GM23248 (cell line): ENCODE results near the gene VSIG8. TPM values are rescaled to one million over a fixed set of nuclear protein-coding genes. Genes with fewer than 3 reads are reported as not detected.

Experiments
- DNase-seq: peaks from one replicate; pipeline ENCODE4 v3.0.0-alpha.2; 2015
- H2AFZ ChIP-seq: fragments of 200-600 bp; sonication (generic); 2 replicates; pipeline ENCODE4 v1.6.1; 2016; ENCODE audit warnings: antibody characterized with exemption
- H3F3A ChIP-seq: fragments of 200-600 bp; sonication (generic); 2 replicates; pipeline ENCODE4 v1.6.1; 2016; ENCODE audit warnings: mild to moderate bottlenecking, antibody characterized with exemption, mixed run types; ENCODE audit not compliant: insufficient read depth
- H3K27ac ChIP-seq: fragments of 200-600 bp; sonication (generic); 2 replicates; pipeline ENCODE4 v1.5.1; 2016; ENCODE audit warnings: mild to moderate bottlenecking
- H3K27me3 ChIP-seq: fragments of 200-600 bp; sonication (generic); replicated peaks from 2 replicates; pipeline ENCODE4 v1.6.1; 2016; ENCODE audit warnings: mild to moderate bottlenecking; ENCODE audit not compliant: insufficient read depth
- H3K36me3 ChIP-seq: fragments of 200-600 bp; sonication (generic); 2 replicates; pipeline ENCODE4 v1.6.1; 2016; ENCODE audit warnings: low read depth, mild to moderate bottlenecking
- H3K4me1 ChIP-seq: fragments of 200-600 bp; sonication (generic); 2 replicates; pipeline ENCODE4 v1.6.1; 2016; ENCODE audit warnings: mild to moderate bottlenecking; ENCODE audit not compliant: insufficient read depth
- H3K4me2 ChIP-seq: fragments of 200-600 bp; sonication (generic); one replicate; pipeline ENCODE4 v1.6.1; 2016; ENCODE audit warnings: mild to moderate bottlenecking; ENCODE audit not compliant: unreplicated experiment
- H3K4me3 ChIP-seq: fragments of 200-600 bp; sonication (generic); 2 replicates; pipeline ENCODE4 v1.5.1; 2016; ENCODE audit warnings: mild to moderate bottlenecking
- H3K79me2 ChIP-seq: fragments of 200-600 bp; sonication (generic); 2 replicates; pipeline ENCODE4 v1.6.1; 2016; ENCODE audit warnings: mild to moderate bottlenecking; ENCODE audit not compliant: insufficient read depth
- H3K9ac ChIP-seq: fragments of 200-600 bp; sonication (generic); 2 replicates; pipeline ENCODE4 v1.6.1; 2016; ENCODE audit warnings: mild to moderate bottlenecking
- H3K9me2 ChIP-seq: fragments of 200-600 bp; sonication (generic); 2 replicates; pipeline ENCODE4 v1.6.1; 2016; ENCODE audit warnings: mixed run types, mild to moderate bottlenecking, moderate library complexity; ENCODE audit not compliant: insufficient read depth
- H3K9me3 ChIP-seq: fragments of 200-600 bp; sonication (generic); one replicate; pipeline ENCODE4 v1.6.1; 2017; ENCODE audit warnings: low read depth
- H4K20me1 ChIP-seq: fragments of 200-600 bp; sonication (generic); 2 replicates; pipeline ENCODE4 v1.6.0; 2016; ENCODE audit not compliant: insufficient read depth
- EZH2 ChIP-seq: fragments of 200-600 bp; sonication (generic); IDR thresholded peaks from 2 replicates; pipeline ENCODE4 v1.6.1; 2018; ENCODE audit warnings: antibody characterized with exemption, mild to moderate bottlenecking; ENCODE audit not compliant: insufficient read depth, poor library complexity, severe bottlenecking
- EZH2phosphoT487 ChIP-seq: fragments of 200-600 bp; sonication (generic); IDR thresholded peaks from 2 replicates; pipeline ENCODE4 v1.6.1; 2018; ENCODE audit warnings: antibody characterized with exemption, moderate library complexity, mild to moderate bottlenecking, low read depth; ENCODE audit not compliant: insufficient read depth
- WGBS, 2 experiments: methylation state at CpG; one replicate each; pipeline ENCODE4 v1.1.6; 2015 to 2017; ENCODE audit warnings: low lambda C conversion rate in 2 of 2, low coverage in 1 of 2; ENCODE audit errors: missing lambda C conversion rate in 2 of 2; 5-methylcytosine and 5-hydroxymethylcytosine counted together
- in situ Hi-C: fragments of 300-500 bp; cut with MboI; formaldehyde crosslinking; loops from 2 replicates; pipeline ENCODE4 v1.15.0; 2020
- polyA plus RNA-seq: library from polyadenylated mRNA; unstranded; fragments of >200 nt; fragmentation: Nextera tagmentation; extraction: Ambion mirVana; gene quantifications from 2 replicates; pipeline ENCODE4 v1.2.1, GENCODE V29; 2016
- total RNA-seq: library from RNA; depleted of rRNA; stranded (reverse); fragments of >200 nt; shearing (Covaris generic); gene quantifications from 2 replicates; pipeline ENCODE4 v1.2.3, GENCODE V29; 2014

The VSIG8 gene
- total and polyA plus RNA-seq, 2 experiments from 2014 or later, result not detected

GRCh38 chr1:159870704-159871103 is 8.2 kb upstream of the VSIG8 start:
- no peaks in the 10 kb centered on the region for H3K9me3 ChIP-seq
- no peak overlapping the region for H3K4me3 ChIP-seq
- WGBS, 2 experiments, result 86 to 90% methylated on average over 5 of the region's 5 CpGs
- H3K36me3 ChIP-seq, result no peaks in the 10 kb centered on the region
- DNase-seq, result no peak
- TF ChIP-seq EZH2phosphoT487 (no peak), EZH2 (no peak)
- peaks cover 13% of the 10 kb centered on the region for H3K4me1 ChIP-seq
- no peak overlapping the region for H3K27ac ChIP-seq
- H2AFZ ChIP-seq, result no peak overlapping the region
- no peaks in the 10 kb centered on the region for H3K79me2 ChIP-seq
- no peaks in the 10 kb centered on the region for H4K20me1 ChIP-seq
- H3F3A ChIP-seq, result peaks cover 17% of the 10 kb centered on the region
- H3K9ac ChIP-seq, result no peak overlapping the region
- in situ Hi-C loops, result no loop called here
- H3K27me3 ChIP-seq, result no peaks in the 10 kb centered on the region
- H3K4me2 ChIP-seq, result no peak overlapping the region
- no peaks in the 10 kb centered on the region for H3K9me2 ChIP-seq

- H3K27me3 ChIP-seq, result no peaks in the 10 kb centered on the region
- WGBS, 2 experiments, result 53 to 59% methylated on average over 1 of the region's 1 CpG
- H3K27ac ChIP-seq, result no peak overlapping the region
- no peaks in the 10 kb centered on the region for H4K20me1 ChIP-seq
- H3K9me3 ChIP-seq, result no peaks in the 10 kb centered on the region
- no peaks in the 10 kb centered on the region for H3K79me2 ChIP-seq
- peaks cover 17% of the 10 kb centered on the region for H3F3A ChIP-seq
- peaks cover 13% of the 10 kb centered on the region for H3K4me1 ChIP-seq
- H3K9me2 ChIP-seq, result no peaks in the 10 kb centered on the region
- no peak overlapping the region for H3K4me3 ChIP-seq
- in situ Hi-C loops, result no loop called here
- no peaks in the 10 kb centered on the region for H3K36me3 ChIP-seq
- no peak overlapping the region for H3K9ac ChIP-seq
- no peak overlapping the region for H2AFZ ChIP-seq
- DNase-seq, result peak; percentile 33
- TF ChIP-seq EZH2phosphoT487 (no peak), EZH2 (no peak)
- no peak overlapping the region for H3K4me2 ChIP-seq
Measured at GRCh38 chr1:159869607-159870006, 7.2 kb upstream of the VSIG8 start.

GRCh38 chr1:159869173-159869572 is 6.7 kb upstream of the VSIG8 start:
- peaks cover 17% of the 10 kb centered on the region for H3F3A ChIP-seq
- H3K27me3 ChIP-seq, result no peaks in the 10 kb centered on the region
- H3K9me2 ChIP-seq, result no peaks in the 10 kb centered on the region
- H3K4me3 ChIP-seq, result no peak overlapping the region
- DNase-seq, result peak; percentile 85
- peaks cover 13% of the 10 kb centered on the region for H3K4me1 ChIP-seq
- H3K27ac ChIP-seq, result no peak overlapping the region
- no peak overlapping the region for H3K4me2 ChIP-seq
- no peaks in the 10 kb centered on the region for H4K20me1 ChIP-seq
- no peaks in the 10 kb centered on the region for H3K36me3 ChIP-seq
- H3K9me3 ChIP-seq, result no peaks in the 10 kb centered on the region
- in situ Hi-C loops, result no loop called here
- no peaks in the 10 kb centered on the region for H3K79me2 ChIP-seq
- no peak overlapping the region for H3K9ac ChIP-seq
- WGBS, 2 experiments, result 12 to 31% methylated on average over 4 of the region's 4 CpGs
- no peak overlapping the region for H2AFZ ChIP-seq
- no peak for TF ChIP-seq EZH2phosphoT487
- TF ChIP-seq EZH2, result no peak

GRCh38 chr1:159868766-159869165 is 6.3 kb upstream of the VSIG8 start:
- Histone ChIP-seq H3K79me2 (no peaks in the 10 kb centered on the region), H3K9me3 (no peaks in the 10 kb centered on the region), H3K4me1 (peaks cover 13% of the 10 kb centered on the region), H3F3A (peaks cover 17% of the 10 kb centered on the region), H3K4me3 (no peak overlapping the region), H3K4me2 (no peak overlapping the region), H3K36me3 (no peaks in the 10 kb centered on the region), H3K27ac (no peak overlapping the region), H3K27me3 (no peaks in the 10 kb centered on the region), H3K9me2 (no peaks in the 10 kb centered on the region), H3K9ac (no peak overlapping the region), H4K20me1 (no peaks in the 10 kb centered on the region), H2AFZ (no peak overlapping the region)
- TF ChIP-seq EZH2, result no peak
- TF ChIP-seq EZH2phosphoT487, result no peak
- no peak for DNase-seq
- 77 to 88% methylated on average over 3 of the region's 3 CpGs for WGBS, 2 experiments
- in situ Hi-C loops, result no loop called here

GRCh38 chr1:159867664-159868026 is 5.2 kb upstream of the VSIG8 start:
- H3K9ac ChIP-seq, result no peak overlapping the region
- H2AFZ ChIP-seq, result no peak overlapping the region
- peaks cover 17% of the 10 kb centered on the region for H3F3A ChIP-seq
- H4K20me1 ChIP-seq, result no peaks in the 10 kb centered on the region
- no peaks in the 10 kb centered on the region for H3K27me3 ChIP-seq
- WGBS, 2 experiments, result 31 to 34% methylated on average over 9 of the region's 9 CpGs
- H3K9me2 ChIP-seq, result no peaks in the 10 kb centered on the region
- in situ Hi-C loops, result no loop called here
- TF ChIP-seq EZH2phosphoT487 (no peak), EZH2 (no peak)
- H3K9me3 ChIP-seq, result no peaks in the 10 kb centered on the region
- H3K79me2 ChIP-seq, result no peaks in the 10 kb centered on the region
- DNase-seq, result peak; percentile 22
- H3K4me3 ChIP-seq, result no peak overlapping the region
- H3K36me3 ChIP-seq, result no peaks in the 10 kb centered on the region
- peaks cover 13% of the 10 kb centered on the region for H3K4me1 ChIP-seq
- H3K27ac ChIP-seq, result no peak overlapping the region
- no peak overlapping the region for H3K4me2 ChIP-seq
